Middle frontal gyrus (tissue), 1 donor: ENCODE measurements around the gene FGF14.

Experiments
- DNase-seq: peaks from one replicate; pipeline ENCODE4 v3.0.0-alpha.2; 2015; ENCODE audit warnings: low spot score; ENCODE audit errors: extremely low spot score

FGF14 gene

GRCh38 chr13:101681834-101682233 is 720.0 kb downstream of the FGF14 start:
- DNase-seq, result no peak

- no peak for DNase-seq
Measured at GRCh38 chr13:101673360-101674105, 728.3 kb downstream of the FGF14 start.

GRCh38 chr13:101661839-101662238 is 740.0 kb downstream of the FGF14 start:
- no peak for DNase-seq
